ENCODE results near the gene CNIH2. TPM values are rescaled to one million over a fixed set of nuclear protein-coding genes. Genes with fewer than 3 reads are reported as not detected.
"Not testable (repeated sequence)": the region's sequence is repeated elsewhere in the genome, so short reads cannot be mapped to it uniquely, and the experiment has no call there.

CNIH2 gene
- total RNA-seq, 4 donors from 2014 or later, result not detected

DNA sequence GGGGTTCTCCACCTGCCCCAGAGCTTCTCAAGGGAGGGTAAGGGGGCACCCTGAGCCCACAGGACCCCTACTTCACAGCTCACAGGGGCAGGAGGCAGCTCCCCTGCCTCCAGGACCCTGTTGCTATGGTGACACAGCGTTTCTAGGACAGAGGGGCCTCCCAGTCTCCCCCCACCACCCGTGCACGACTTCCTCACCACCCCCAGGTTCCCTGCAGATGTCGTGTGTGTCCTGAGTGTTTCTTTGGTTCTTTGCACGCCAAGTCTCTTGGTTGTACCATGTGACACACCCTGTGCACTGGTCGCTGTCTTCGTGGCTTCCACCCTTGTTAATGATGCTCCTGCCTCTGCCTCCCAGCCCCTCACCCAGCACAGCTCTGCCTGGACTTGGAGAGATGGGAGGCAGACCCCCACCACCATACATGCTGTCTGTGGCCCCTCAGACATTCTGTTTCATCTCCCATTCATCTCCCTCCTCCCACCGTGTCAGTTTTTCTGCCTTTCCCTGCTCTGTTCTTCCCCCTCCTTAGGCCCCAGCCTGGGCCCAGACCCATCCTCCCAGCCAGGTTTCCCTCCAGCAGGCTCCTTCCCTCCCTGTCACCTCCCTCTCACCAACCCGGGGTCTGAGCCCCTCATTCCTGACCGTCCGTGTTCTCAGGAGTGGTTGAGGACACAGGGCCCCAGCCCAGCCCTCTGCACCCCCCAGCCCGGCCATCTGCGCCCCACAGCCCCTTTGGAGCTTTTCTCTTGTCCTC is 34.0 kb upstream of the CNIH2 start:
- 71% methylated on average over 12 to 13 of the region's 13 CpGs for WGBS, 2 donors

DNA sequence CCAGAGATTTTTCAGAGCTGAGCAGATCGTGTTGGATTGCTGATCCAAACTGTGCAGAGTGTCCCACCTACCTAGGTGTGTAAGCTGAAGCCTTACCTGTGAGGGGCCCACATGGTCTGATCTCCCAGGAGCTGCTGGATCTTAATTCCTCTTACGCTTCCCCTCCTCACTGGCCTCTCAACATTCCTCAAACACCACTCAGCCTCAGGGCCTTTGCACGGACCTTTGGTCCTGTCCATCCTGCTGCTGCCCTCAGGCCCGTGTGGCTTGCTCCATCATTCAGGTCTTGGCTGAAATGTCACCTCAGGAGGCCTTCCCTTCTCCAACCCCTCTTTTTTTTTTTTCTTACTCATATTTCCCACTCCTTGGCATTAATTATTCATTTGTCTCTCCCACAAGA is 30.7 kb upstream of the CNIH2 start:
- 87 to 90% methylated on average over 4 of the region's 4 CpGs for WGBS, 2 donors
- peaks cover 0 to 72% (median under 1%) of the 10 kb centered on the region in 3 donors for H3K36me3 ChIP-seq

More for the DNA sequence above, 34.0 kb upstream of the CNIH2 start:
- Histone ChIP-seq H3K27ac (no peak overlapping the region), H3K9me3 (no peaks in the 10 kb centered on the region), H3K36me3 (peaks cover 0 to 89% (median 17%) of the 10 kb centered on the region in 3 donors), H3K4me3 (no peak overlapping the region), H3K4me1 (no peaks in the 10 kb centered on the region), H3K27me3 (no peaks in the 10 kb centered on the region)
- DNase-seq (ENCODE audit: low spot score in 2 of 2), result no peak
- TF ChIP-seq POLR2A (IDR thresholded peaks at IDR 0.05) (no peak), EP300 (IDR thresholded peaks at IDR 0.05) (no peak)
- TF ChIP-seq, protein P1, sequence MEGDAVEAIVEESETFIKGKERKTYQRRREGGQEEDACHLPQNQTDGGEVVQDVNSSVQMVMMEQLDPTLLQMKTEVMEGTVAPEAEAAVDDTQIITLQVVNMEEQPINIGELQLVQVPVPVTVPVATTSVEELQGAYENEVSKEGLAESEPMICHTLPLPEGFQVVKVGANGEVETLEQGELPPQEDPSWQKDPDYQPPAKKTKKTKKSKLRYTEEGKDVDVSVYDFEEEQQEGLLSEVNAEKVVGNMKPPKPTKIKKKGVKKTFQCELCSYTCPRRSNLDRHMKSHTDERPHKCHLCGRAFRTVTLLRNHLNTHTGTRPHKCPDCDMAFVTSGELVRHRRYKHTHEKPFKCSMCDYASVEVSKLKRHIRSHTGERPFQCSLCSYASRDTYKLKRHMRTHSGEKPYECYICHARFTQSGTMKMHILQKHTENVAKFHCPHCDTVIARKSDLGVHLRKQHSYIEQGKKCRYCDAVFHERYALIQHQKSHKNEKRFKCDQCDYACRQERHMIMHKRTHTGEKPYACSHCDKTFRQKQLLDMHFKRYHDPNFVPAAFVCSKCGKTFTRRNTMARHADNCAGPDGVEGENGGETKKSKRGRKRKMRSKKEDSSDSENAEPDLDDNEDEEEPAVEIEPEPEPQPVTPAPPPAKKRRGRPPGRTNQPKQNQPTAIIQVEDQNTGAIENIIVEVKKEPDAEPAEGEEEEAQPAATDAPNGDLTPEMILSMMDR (IDR thresholded peaks at IDR 0.05), result no peak

DNA sequence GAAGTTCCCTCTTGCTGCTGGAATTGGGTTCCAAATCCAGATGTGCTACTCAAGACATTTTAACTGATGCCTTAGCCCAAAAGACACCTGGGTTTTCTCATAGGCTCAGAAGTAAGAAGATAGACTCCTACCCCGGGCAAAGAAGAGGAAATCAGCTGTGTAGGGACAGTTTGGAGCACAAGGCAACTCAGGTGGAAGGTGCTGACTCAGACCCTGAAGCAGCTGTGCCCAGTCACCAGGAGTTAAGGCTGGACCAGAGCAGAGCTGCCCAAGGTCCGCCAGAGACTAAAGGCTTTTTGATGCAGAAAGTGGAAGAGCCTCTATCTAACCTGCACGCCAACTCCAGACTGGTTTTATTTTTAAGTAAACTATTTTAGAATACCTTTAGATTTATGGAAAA is 30.2 kb upstream of the CNIH2 start:
- H3K9me3 ChIP-seq, result no peaks in the 10 kb centered on the region
- DNase-seq (ENCODE audit: low spot score in 2 of 2), result no peak
- no peak overlapping the region for H3K4me3 ChIP-seq
- H3K27ac ChIP-seq, result no peak overlapping the region
- 88 to 90% methylated on average over 3 of the region's 3 CpGs for WGBS, 2 donors
- peaks cover 0 to 67% (median 0%) of the 10 kb centered on the region in 3 donors for H3K36me3 ChIP-seq
- H3K27me3 ChIP-seq, result no peaks in the 10 kb centered on the region
- no peaks in the 10 kb centered on the region for H3K4me1 ChIP-seq
- TF ChIP-seq EP300 (IDR thresholded peaks at IDR 0.05) (no peak), POLR2A (IDR thresholded peaks at IDR 0.05) (no peak)
- TF ChIP-seq, protein P1 (IDR thresholded peaks at IDR 0.05), result no peak

More for the DNA sequence above, 30.7 kb upstream of the CNIH2 start:
- Histone ChIP-seq H3K27me3 (no peaks in the 10 kb centered on the region), H3K4me3 (no peak overlapping the region), H3K4me1 (no peaks in the 10 kb centered on the region), H3K9me3 (no peaks in the 10 kb centered on the region), H3K27ac (no peak overlapping the region)
- DNase-seq (ENCODE audit: low spot score in 2 of 2), result no peak
- TF ChIP-seq POLR2A (IDR thresholded peaks at IDR 0.05) (no peak), EP300 (IDR thresholded peaks at IDR 0.05) (no peak)
- TF ChIP-seq, protein P1 (IDR thresholded peaks at IDR 0.05), result no peak

DNA sequence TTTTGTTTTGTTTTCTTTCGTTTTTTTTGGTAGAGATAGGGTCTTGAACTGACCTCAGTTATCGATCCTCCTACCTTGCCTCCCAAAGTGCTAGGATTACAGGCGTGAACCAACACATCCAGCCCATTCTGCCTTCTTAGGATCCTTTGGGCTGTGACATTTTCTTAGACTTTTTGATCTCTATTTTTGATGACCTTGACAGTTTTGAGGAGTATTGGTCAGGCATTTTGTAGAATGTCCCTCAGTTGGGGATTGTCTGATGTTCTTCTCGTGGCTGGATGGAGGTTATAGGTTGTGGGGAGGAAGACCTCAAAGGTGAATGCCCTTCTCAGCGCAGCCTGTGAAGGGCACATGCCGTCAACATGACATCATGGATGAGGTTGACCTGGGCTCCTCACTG is 29.1 kb upstream of the CNIH2 start:
- WGBS, 2 donors, result 83 to 84% methylated on average over 6 of the region's 6 CpGs
- no peak for TF ChIP-seq POLR2A (IDR thresholded peaks at IDR 0.05)
- TF ChIP-seq, protein P1 (IDR thresholded peaks at IDR 0.05), result no peak
- TF ChIP-seq EP300 (IDR thresholded peaks at IDR 0.05), result no peak

DNA sequence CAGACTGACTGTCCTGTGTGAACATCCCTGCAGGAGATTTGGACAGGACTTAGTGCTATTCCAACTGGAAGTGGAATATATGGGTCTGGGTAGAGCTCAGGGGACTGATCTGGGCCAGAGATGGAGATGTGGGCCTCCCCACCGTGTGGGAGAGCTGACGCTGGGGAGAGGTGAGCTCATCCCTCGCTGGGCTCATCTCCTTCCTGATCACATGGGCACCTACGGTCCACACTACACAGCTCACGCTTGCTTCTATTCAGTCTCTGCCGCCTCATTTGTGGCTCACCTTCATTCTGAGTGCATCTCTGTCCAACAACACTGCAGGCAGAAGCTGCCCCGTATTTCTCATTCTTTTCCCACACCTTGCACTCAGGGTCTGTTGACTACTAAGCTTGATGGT is 26.2 kb upstream of the CNIH2 start:
- Histone ChIP-seq H3K36me3 (peaks cover 0 to 29% (median 0%) of the 10 kb centered on the region in 3 donors), H3K4me1 (peaks cover 0 to 5% (median 0%) of the 10 kb centered on the region in 4 donors), H3K27me3 (no peaks in the 10 kb centered on the region), H3K27ac (no peak overlapping the region), H3K9me3 (no peaks in the 10 kb centered on the region), H3K4me3 (no peak overlapping the region)
- DNase-seq (ENCODE audit: low spot score in 2 of 2), result no peak
- TF ChIP-seq EP300 (IDR thresholded peaks at IDR 0.05) (no peak), POLR2A (IDR thresholded peaks at IDR 0.05) (no peak)
- TF ChIP-seq, protein P1 (IDR thresholded peaks at IDR 0.05), result no peak
- 66 to 68% methylated on average over 7 of the region's 7 CpGs for WGBS, 2 donors

More for the DNA sequence above, 29.1 kb upstream of the CNIH2 start:
- Histone ChIP-seq H3K4me3 (no peak overlapping the region), H3K36me3 (peaks cover 0 to 56% (median 0%) of the 10 kb centered on the region in 3 donors), H3K4me1 (no peaks in the 10 kb centered on the region), H3K9me3 (no peaks in the 10 kb centered on the region), H3K27me3 (no peaks in the 10 kb centered on the region), H3K27ac (no peak overlapping the region)
- no peak for DNase-seq (ENCODE audit: low spot score in 2 of 2)

DNA sequence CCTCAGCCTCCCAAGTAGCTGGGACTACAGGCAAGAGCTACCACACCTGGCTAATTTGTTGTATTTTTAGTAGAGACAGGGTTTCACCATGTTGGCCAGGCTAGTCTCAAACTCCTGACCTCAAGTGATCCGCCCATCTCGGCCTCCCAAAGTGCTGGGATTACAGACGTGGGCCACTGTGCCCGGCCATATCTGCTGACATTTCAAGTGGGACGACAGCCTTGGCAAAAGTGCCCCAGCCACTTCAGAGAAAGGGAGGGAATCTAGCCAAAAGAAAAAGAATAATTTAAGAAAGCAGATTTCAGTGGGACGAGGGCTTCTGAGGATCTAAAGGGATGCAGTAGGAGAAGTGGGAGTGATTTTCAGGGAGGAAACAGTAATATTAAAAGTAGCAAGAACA is 24.9 kb upstream of the CNIH2 start:
- peaks cover 0 to 17% (median 0%) of the 10 kb centered on the region in 3 donors for H3K36me3 ChIP-seq
- not testable (repeated sequence) for H3K27ac ChIP-seq; H3K4me3 ChIP-seq; DNase-seq (ENCODE audit: low spot score in 2 of 2); H3K4me1 ChIP-seq; H3K27me3 ChIP-seq; H3K9me3 ChIP-seq
- 52 to 71% methylated on average over 6 of the region's 6 CpGs for WGBS, 2 donors
